ENCODE data around the gene SPOCD1. TPM values are rescaled to one million over a fixed set of nuclear protein-coding genes. Genes with fewer than 3 reads are reported as not detected.

SPOCD1 gene
- polyA plus RNA-seq, 3 donors = not detected

GRCh38 chr1:31793086-31793485, 22.7 kb downstream of the SPOCD1 start:
- Mint-ChIP-seq H3K4me1 (peaks cover 2% of the 10 kb centered on the region), H3K27ac (no peak overlapping the region)
- DNase-seq = no peak

GRCh38 chr1:31792541-31792940, 23.3 kb downstream of the SPOCD1 start:
- Mint-ChIP-seq H3K4me3 (no peak overlapping the region), H3K27ac (no peak overlapping the region)
- WGBS (ENCODE audit: insufficient coverage) = no CpG with 5 or more reads among the region's 4 CpGs

More at GRCh38 chr1:31793086-31793485, 22.7 kb downstream of the SPOCD1 start:
- WGBS (ENCODE audit: insufficient coverage) = 90% methylated on average over 5 of the region's 6 CpGs
- Histone ChIP-seq H3K4me3 (replicated peaks in 1 of 3; ENCODE audit: low read depth in 2 of 3, low read length in 3 of 3) (no peak overlapping the region), H3K36me3 (replicated peaks in 1 of 2; ENCODE audit: control insufficient read depth in 1 of 2, insufficient read depth in 2 of 2, low read length in 2 of 2) (no peaks in the 10 kb centered on the region), H3K9ac (ENCODE audit: insufficient read depth, low read length, poor library complexity, severe bottlenecking) (no peak overlapping the region), H3K9me3 (replicated peaks in 1 of 2; ENCODE audit: control insufficient read depth in 1 of 2, insufficient read depth in 1 of 2, low read length in 2 of 2) (no peaks in the 10 kb centered on the region), H3K27ac (ENCODE audit: low read depth in 1 of 2, low read length in 2 of 2) (no peak overlapping the region), H4K20me1 (ENCODE audit: insufficient read depth, low read length) (no peaks in the 10 kb centered on the region), H3K4me1 (ENCODE audit: control insufficient read depth in 1 of 2, insufficient read depth in 2 of 2, low read length in 2 of 2) (peaks cover 3 to 10% of the 10 kb centered on the region in 2 donors), H3K27me3 (ENCODE audit: control insufficient read depth in 2 of 2, insufficient read depth in 2 of 2, low read length in 2 of 2) (no peaks in the 10 kb centered on the region), H3K79me2 (ENCODE audit: insufficient read depth, low read length) (no peaks in the 10 kb centered on the region), H3K4me2 (replicated peaks; ENCODE audit: extremely low read depth, low read length, poor library complexity, severe bottlenecking) (no peak overlapping the region), H2AFZ (ENCODE audit: insufficient read depth, low read depth, low read length, poor library complexity, severe bottlenecking) (no peak overlapping the region)
- Mint-ChIP-seq H3K36me3 (no peaks in the 10 kb centered on the region), H3K4me3 (no peak overlapping the region), H3K27me3 (ENCODE audit: low read depth in 3 of 3) (peaks cover 5 to 16% (median 14%) of the 10 kb centered on the region in 3 donors), H3K9me3 (no peaks in the 10 kb centered on the region)
- intact Hi-C loops (cut with micrococcal nuclease) = loop anchor here in 1 of 2 donors (10.0 kb wide), 1 partner anchor 228 kb away; no protein-coding TSS in a partner anchor
- TF ChIP-seq CTCF (IDR thresholded peaks at IDR 0.05) = no peak

More at GRCh38 chr1:31792541-31792940, 23.3 kb downstream of the SPOCD1 start:
- no peaks in the 10 kb centered on the region for H3K9me3 Mint-ChIP-seq
- Histone ChIP-seq H3K27me3 (ENCODE audit: control insufficient read depth in 2 of 2, insufficient read depth in 2 of 2, low read length in 2 of 2) (no peaks in the 10 kb centered on the region), H4K20me1 (ENCODE audit: insufficient read depth, low read length) (no peaks in the 10 kb centered on the region), H3K4me3 (replicated peaks in 1 of 3; ENCODE audit: low read depth in 2 of 3, low read length in 3 of 3) (no peak overlapping the region), H3K9ac (ENCODE audit: insufficient read depth, low read length, poor library complexity, severe bottlenecking) (no peak overlapping the region), H3K9me3 (replicated peaks in 1 of 2; ENCODE audit: control insufficient read depth in 1 of 2, insufficient read depth in 1 of 2, low read length in 2 of 2) (no peaks in the 10 kb centered on the region), H2AFZ (ENCODE audit: insufficient read depth, low read depth, low read length, poor library complexity, severe bottlenecking) (no peak overlapping the region), H3K36me3 (replicated peaks in 1 of 2; ENCODE audit: control insufficient read depth in 1 of 2, insufficient read depth in 2 of 2, low read length in 2 of 2) (no peaks in the 10 kb centered on the region), H3K79me2 (ENCODE audit: insufficient read depth, low read length) (no peaks in the 10 kb centered on the region), H3K4me2 (replicated peaks; ENCODE audit: extremely low read depth, low read length, poor library complexity, severe bottlenecking) (no peak overlapping the region), H3K27ac (ENCODE audit: low read depth in 1 of 2, low read length in 2 of 2) (no peak overlapping the region), H3K4me1 (ENCODE audit: control insufficient read depth in 1 of 2, insufficient read depth in 2 of 2, low read length in 2 of 2) (peaks cover 7 to 16% of the 10 kb centered on the region in 2 donors)
- H3K27me3 Mint-ChIP-seq (ENCODE audit: low read depth in 3 of 3) = peaks cover 5 to 16% (median 14%) of the 10 kb centered on the region in 3 donors
- H3K36me3 Mint-ChIP-seq = no peaks in the 10 kb centered on the region
- no peak for TF ChIP-seq CTCF (IDR thresholded peaks at IDR 0.05)
- intact Hi-C loops (cut with micrococcal nuclease) = loop anchor here in 1 of 2 donors (10.0 kb wide), 1 partner anchor 228 kb away; no protein-coding TSS in a partner anchor
- DNase-seq = no peak
- peaks cover 6% of the 10 kb centered on the region for H3K4me1 Mint-ChIP-seq

Measured in CD14-positive monocyte (primary cell).